HG03378 (cell line): Measurements from ENCODE around the gene CT45A3.
"Not testable (repeated sequence)": the region's sequence is repeated elsewhere in the genome, so short reads cannot be mapped to it uniquely, and the experiment has no call there.

ENCODE experiments used
- ATAC-seq: cut with Tn5 transposase; IDR thresholded peaks from one replicate; pipeline ENCODE4 v1.9.1; 2021; ENCODE audit warnings: mild to moderate bottlenecking, moderate library complexity; ENCODE audit not compliant: unreplicated experiment

The CT45A3 gene, protein sequence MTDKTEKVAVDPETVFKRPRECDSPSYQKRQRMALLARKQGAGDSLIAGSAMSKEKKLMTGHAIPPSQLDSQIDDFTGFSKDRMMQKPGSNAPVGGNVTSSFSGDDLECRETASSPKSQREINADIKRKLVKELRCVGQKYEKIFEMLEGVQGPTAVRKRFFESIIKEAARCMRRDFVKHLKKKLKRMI

DNA sequence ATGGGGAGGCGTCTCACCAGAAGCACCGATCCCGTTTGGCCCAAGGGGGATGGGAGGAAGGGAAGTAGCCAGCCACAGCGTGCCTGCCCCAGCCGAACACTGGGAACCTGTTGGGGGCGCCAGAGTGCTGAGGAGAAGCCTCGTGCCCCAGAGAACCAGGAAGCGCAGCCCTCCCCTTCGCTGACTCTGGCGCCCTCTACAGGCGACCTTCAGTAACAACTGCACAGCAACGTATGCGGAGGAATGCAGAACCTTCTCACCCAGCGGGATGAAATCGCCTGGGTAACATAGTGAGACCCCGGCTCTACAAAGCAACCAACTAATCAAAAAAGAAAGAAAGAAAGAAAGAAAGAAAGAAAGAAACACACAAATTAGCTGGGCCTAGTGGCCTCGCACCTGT lies at the start of gene CT45A3:
Gene CT45A3, minus strand, starts transcription at position 101 of the 400 bp plus-strand sequence. CDS start 3,747 bp downstream, outside the sequence.
- ATAC-seq: not testable (repeated sequence)

DNA sequence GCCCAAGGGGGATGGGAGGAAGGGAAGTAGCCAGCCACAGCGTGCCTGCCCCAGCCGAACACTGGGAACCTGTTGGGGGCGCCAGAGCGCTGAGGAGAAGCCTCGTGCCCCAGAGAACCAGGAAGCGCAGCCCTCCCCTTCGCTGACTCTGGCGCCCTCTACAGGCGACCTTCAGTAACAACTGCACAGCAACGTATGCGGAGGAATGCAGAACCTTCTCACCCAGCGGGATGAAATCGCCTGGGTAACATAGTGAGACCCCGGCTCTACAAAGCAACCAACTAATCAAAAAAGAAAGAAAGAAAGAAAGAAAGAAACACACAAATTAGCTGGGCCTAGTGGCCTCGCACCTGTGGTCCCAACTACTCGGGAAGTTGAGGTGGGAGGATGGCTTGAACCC lies 34.7 kb upstream of the CT45A3 start, which contains the start of gene CT45A6:
Gene CT45A6, minus strand, starts transcription at position 101 of the 400 bp plus-strand sequence. CDS start 3,794 bp downstream, outside the sequence.
- not testable (repeated sequence) for ATAC-seq

DNA sequence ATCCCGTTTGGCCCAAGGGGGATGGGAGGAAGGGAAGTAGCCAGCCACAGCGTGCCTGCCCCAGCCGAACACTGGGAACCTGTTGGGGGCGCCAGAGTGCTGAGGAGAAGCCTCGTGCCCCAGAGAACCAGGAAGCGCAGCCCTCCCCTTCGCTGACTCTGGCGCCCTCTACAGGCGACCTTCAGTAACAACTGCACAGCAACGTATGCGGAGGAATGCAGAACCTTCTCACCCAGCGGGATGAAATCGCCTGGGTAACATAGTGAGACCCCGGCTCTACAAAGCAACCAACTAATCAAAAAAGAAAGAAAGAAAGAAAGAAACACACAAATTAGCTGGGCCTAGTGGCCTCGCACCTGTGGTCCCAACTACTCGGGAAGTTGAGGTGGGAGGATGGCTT lies 17.4 kb upstream of the CT45A3 start, which contains the start of gene CT45A5:
Gene CT45A5, minus strand, starts transcription at position 101 of the 400 bp plus-strand sequence. CDS start 3,774 bp downstream, outside the sequence.
- not testable (repeated sequence) for ATAC-seq

DNA sequence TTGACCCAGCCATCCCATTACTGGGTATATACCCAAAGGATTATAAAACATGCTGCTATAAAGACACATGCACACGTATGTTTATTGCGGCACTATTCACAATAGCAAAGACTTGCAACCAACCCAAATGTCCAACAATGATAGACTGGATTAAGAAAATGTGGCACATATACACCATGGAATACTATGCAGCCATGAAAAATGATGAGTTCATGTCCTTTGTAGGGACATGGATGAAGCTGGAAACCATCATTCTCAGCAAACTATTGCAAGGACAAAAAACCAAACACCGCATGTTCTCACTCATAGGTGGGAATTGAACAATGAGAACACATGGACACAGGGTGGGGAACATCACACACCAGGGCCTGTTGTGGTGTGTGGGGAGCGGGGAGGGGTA lies 23.3 kb downstream of the CT45A3 start:
- ATAC-seq: not testable (repeated sequence)

DNA sequence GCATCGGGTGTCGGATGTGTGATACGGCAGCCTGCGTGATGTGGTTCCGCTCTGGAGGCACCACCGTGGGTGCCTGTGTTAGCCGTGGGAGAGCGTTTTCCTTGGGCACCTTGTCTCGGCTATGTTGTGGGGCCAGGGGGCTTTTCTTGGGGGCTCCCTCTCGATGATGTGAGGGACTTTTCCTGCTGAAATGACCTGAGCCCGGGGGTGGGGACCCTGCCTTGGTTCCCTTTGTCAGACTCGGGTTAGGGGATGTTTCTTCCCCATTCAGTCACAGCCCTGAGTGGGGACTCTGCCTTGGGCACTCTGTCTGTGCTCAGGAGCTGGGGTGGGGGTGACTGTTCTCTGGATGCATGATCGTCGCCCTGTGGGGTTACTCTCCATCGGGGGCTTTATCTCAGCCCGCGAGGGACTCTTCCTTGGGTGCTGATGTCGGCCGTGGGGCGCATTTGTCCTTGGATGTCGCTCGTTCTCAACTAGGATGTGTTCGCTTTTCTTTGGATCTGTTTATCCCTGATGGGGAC lies 26.7 kb downstream of the CT45A3 start:
- no peak for ATAC-seq

DNA sequence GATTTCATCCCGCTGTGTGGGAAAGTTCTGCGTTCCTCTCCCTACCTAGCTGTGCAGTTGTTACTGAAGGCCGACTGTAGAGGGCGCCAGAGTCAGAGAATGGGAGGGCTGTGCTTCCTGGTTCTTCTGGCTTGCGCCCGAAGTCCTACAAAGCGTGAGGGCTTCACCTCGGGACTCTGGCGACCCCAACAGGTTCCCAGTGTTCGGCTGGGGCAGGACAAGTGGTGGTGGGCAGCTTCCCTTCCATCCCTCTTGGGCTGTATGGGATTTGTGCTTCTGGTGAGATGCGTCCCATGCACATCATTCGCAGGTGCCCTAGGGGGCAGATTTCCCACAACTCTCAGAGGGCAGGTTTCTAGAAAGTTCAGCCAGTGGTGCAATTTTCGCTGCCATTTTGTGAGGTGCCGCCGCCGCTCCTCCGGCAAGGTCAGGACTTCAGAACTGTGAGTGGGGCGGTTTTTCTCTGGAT lies 27.3 kb downstream of the CT45A3 start:
- ATAC-seq: no peak

DNA sequence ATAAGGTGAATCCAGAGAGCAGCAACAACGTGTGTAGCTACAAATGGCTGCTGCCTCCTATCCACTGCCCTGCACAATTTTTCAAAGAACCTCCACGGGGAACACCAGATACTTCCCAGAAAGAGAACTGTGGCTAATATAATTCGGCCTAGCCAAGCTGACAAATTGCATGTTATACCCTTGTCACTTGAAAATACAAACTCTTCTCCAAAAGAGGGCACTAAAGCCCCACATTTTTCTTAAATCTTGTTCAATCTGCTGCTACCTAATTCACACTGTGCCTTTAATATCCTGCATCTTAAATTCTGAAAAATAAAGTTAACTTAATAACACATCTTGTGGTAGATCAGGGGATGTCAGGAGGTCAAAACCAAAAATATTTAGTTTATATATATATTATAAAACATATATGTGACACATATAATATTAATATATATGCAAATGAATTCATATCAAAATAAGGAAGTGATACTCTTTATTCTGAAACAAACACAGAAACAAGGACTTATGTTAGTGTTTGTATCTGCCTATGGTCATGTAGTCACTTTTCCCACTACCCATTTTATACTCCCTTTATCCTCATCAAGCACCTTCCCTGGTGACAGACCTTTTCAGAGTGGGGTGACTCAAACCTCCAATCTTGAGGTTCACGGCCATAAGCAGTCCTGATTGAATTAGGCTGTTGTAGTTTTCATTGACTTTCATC lies 30.5 kb downstream of the CT45A3 start:
- peak; percentile 59 for ATAC-seq

DNA sequence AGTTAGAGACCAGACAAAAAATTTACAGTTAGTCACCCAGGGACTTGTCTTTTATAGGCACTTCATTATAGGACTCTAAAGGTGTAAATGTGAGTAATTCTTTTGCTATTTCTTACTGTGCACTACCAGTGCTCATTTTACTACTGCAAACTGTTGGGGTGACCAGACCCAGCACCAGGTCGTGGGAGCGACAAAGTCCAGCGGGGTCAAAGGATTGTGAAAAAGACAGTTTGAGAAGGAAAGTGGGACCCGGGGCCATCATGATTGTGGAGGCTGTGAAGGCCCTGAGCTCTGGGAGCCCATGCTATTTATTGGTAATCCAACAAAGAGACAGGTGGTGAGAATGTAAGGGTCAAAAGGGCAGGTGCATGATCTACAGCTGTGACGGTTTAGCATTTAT lies 33.3 kb downstream of the CT45A3 start:
- not testable (repeated sequence) for ATAC-seq

DNA sequence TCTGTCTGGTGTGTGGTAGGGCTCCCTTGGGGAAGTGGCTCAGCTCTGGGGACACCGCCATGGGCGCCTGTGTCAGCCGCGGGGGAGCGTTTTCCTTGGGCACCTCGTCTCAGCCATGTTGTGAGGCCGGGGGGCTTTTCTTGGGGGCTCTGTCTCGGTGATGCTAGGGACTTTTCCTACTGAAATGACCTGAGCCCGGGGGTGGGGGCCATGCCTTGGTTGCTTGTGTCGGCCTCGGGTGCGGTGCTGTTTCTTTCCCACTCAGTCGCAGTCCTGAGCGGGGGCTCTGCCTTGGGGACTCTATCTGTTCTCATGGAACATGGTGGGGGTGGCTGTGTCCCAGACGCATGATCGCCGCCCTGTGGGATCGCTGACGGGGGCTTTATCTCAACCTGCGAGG lies 54.2 kb downstream of the CT45A3 start:
- no peak for ATAC-seq

DNA sequence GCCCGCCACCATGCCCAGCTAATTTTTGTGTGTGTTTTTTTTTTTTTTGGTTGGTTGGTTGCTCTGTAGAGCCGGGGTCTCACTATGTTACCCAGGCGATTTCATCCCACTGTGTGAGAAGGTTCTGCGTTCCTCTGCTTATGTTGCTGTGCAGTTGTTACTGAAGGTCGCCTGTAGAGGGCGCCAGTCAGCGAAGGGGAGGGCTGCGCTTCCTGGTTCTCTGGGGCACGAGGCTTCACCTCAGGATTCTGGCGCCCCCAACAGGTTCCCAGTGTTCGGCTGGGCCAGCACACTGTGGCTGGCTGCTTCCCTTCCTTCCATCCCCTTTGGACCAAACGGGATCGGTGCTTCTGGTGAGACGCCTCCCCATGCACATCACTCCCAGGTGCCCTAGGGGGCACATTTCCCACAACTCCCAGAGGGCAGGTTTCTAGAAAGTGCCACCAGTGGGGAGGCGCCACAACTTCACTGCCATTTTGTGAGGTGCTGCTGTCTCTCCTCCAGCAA lies 54.8 kb downstream of the CT45A3 start, which contains the start of gene CT45A1:
Gene CT45A1, plus strand, starts transcription at position 457 of the 507 bp plus-strand sequence. CDS start 5,302 bp downstream, outside the sequence.
- ATAC-seq: not testable (repeated sequence)
